HG03159 (cell line): ENCODE data around the gene NMUR1.
"Not testable (repeated sequence)": the region's sequence is repeated elsewhere in the genome, so short reads cannot be mapped to it uniquely, and the experiment has no call there.

Source experiments
- ATAC-seq: cut with Tn5 transposase; IDR thresholded peaks from one replicate; pipeline ENCODE4 v1.9.1; 2021; ENCODE audit warnings: mild to moderate bottlenecking, moderate library complexity; ENCODE audit not compliant: unreplicated experiment

The NMUR1 gene

GRCh38 chr2:231530099-231531011, at the start of gene NMUR1:
NMUR1 (minus strand) TSS chr2:231530445; CDS start chr2:231530361, 84 bp downstream.
- peak; percentile 68 for ATAC-seq

GRCh38 chr2:231579560-231579959, 49.3 kb upstream of the NMUR1 start:
- ATAC-seq = no peak

- ATAC-seq = not testable (repeated sequence)
Measured at GRCh38 chr2:231578655-231579054, 48.4 kb upstream of the NMUR1 start.

GRCh38 chr2:231576465-231576864, 46.2 kb upstream of the NMUR1 start:
- no peak for ATAC-seq

- ATAC-seq = no peak
Measured at GRCh38 chr2:231575612-231576256, 45.5 kb upstream of the NMUR1 start.

GRCh38 chr2:231573698-231574421, 43.6 kb upstream of the NMUR1 start:
- no peak for ATAC-seq

GRCh38 chr2:231573096-231573495, 42.9 kb upstream of the NMUR1 start:
- ATAC-seq = no peak

GRCh38 chr2:231571661-231572191, 41.5 kb upstream of the NMUR1 start:
- ATAC-seq = no peak

- not testable (repeated sequence) for ATAC-seq
Measured at GRCh38 chr2:231570915-231571314, 40.7 kb upstream of the NMUR1 start.

GRCh38 chr2:231568785-231569435, 38.7 kb upstream of the NMUR1 start:
- ATAC-seq = no peak

- ATAC-seq = no peak
Measured at GRCh38 chr2:231568098-231568784, 38.0 kb upstream of the NMUR1 start.

GRCh38 chr2:231567159-231567558, 36.9 kb upstream of the NMUR1 start:
- no peak for ATAC-seq

GRCh38 chr2:231565887-231566594, 35.8 kb upstream of the NMUR1 start:
- no peak for ATAC-seq

GRCh38 chr2:231563378-231563961, 33.2 kb upstream of the NMUR1 start:
- no peak for ATAC-seq

GRCh38 chr2:231557571-231558217, 27.4 kb upstream of the NMUR1 start:
- no peak for ATAC-seq

GRCh38 chr2:231556981-231557380, 26.7 kb upstream of the NMUR1 start:
- ATAC-seq = no peak

- not testable (repeated sequence) for ATAC-seq
Measured at GRCh38 chr2:231556496-231556895, 26.3 kb upstream of the NMUR1 start.

- no peak for ATAC-seq
Measured at GRCh38 chr2:231554748-231555545, 24.7 kb upstream of the NMUR1 start.
